NOMO-1 treated with DMSO at 0.1 percent for 48 hours (cell line): ENCODE results near the gene ELOVL7.
A peak's percentile ranks its signal among the peaks of the same experiment; 100 is the strongest.
"Not testable (repeated sequence)": the region's sequence is repeated elsewhere in the genome, so short reads cannot be mapped to it uniquely, and the experiment has no call there.

Experiments
- DNase-seq: peaks from one replicate; lab custom pipeline; 2025; ENCODE audit not compliant: unreplicated experiment; lab: John Stamatoyannopoulos, UW

The ELOVL7 gene

GRCh38 chr5:60830581-60831127 is 13.4 kb downstream of the ELOVL7 start:
- no peak for DNase-seq

- DNase-seq, result no peak
Observed at GRCh38 chr5:60829490-60830266, 14.4 kb downstream of the ELOVL7 start.

GRCh38 chr5:60827201-60827600 is 16.9 kb downstream of the ELOVL7 start:
- no peak for DNase-seq

- no peak for DNase-seq
Observed at GRCh38 chr5:60826653-60827052, 17.4 kb downstream of the ELOVL7 start.

GRCh38 chr5:60823574-60823973 is 20.5 kb downstream of the ELOVL7 start:
- DNase-seq, result no peak

GRCh38 chr5:60822285-60822556 is 21.8 kb downstream of the ELOVL7 start:
- DNase-seq, result no peak

- peak; percentile 7 for DNase-seq
Observed at GRCh38 chr5:60821488-60822284, 22.4 kb downstream of the ELOVL7 start.

- peak; percentile 58 for DNase-seq
Observed at GRCh38 chr5:60820593-60821487, 23.2 kb downstream of the ELOVL7 start.

GRCh38 chr5:60816138-60816537 is 27.9 kb downstream of the ELOVL7 start:
- not testable (repeated sequence) for DNase-seq

GRCh38 chr5:60814498-60814897 is 29.6 kb downstream of the ELOVL7 start:
- no peak for DNase-seq

GRCh38 chr5:60812426-60812825 is 31.6 kb downstream of the ELOVL7 start:
- DNase-seq, result no peak

GRCh38 chr5:60811105-60811504 is 33.0 kb downstream of the ELOVL7 start:
- no peak for DNase-seq

- DNase-seq, result no peak
Observed at GRCh38 chr5:60810438-60811085, 33.5 kb downstream of the ELOVL7 start.

GRCh38 chr5:60809891-60810425 is 34.1 kb downstream of the ELOVL7 start:
- no peak for DNase-seq

GRCh38 chr5:60806591-60807243 is 37.4 kb downstream of the ELOVL7 start:
- DNase-seq, result no peak

- DNase-seq, result no peak
Observed at GRCh38 chr5:60805463-60805862, 38.6 kb downstream of the ELOVL7 start.

GRCh38 chr5:60803712-60804111 is 40.4 kb downstream of the ELOVL7 start:
- DNase-seq, result peak; percentile 46

- DNase-seq, result no peak
Observed at GRCh38 chr5:60802986-60803385, 41.1 kb downstream of the ELOVL7 start.

GRCh38 chr5:60802226-60802625 is 41.8 kb downstream of the ELOVL7 start:
- no peak for DNase-seq
